Endothelial cell of umbilical vein (primary cell): Measurements from ENCODE around the gene CORO6. TPM values are rescaled to one million over a fixed set of nuclear protein-coding genes. Genes with fewer than 3 reads are reported as not detected.

Experiments
- BruUV-seq: library from RNA; stranded (reverse); fragments of 400-500 nt; replicated peaks from 2 replicates; lab custom pipeline; 2021; lab: Mats Ljungman, UMichigan
- CTCF ChIA-PET: fragments of 300-600, 350-600 bp; sonication (Branson Sonifier 250); formaldehyde crosslinking; loops from one replicate; lab custom pipeline; 2021; ENCODE audit warnings: antibody characterized with exemption, inconsistent platforms; lab: Charles Lee
- POLR2A ChIA-PET: fragments of 300-600, 350-600 bp; sonication (Branson Sonifier 250); formaldehyde crosslinking; loops from one replicate; lab custom pipeline; 2021; ENCODE audit warnings: antibody characterized with exemption, inconsistent platforms; lab: Charles Lee
- DNase-seq: peaks from one replicate; pipeline ENCODE4 v3.0.0-alpha.2; 2011; ENCODE audit warnings: low read depth, low spot score
- FAIRE-seq: peaks from 2 replicates; lab custom pipeline; 2011; peaks lifted over from hg19 to GRCh38; lab: Jason Lieb, UNC
- H2AFZ ChIP-seq: 2 replicates; pipeline ENCODE4 v1.6.0; 2012; ENCODE audit warnings: low read depth, low read length, control low read depth, inconsistent platforms
- H3K27ac ChIP-seq: 2 replicates; pipeline ENCODE4 v1.5.1; 2011; ENCODE audit warnings: low read depth, mild to moderate bottlenecking, control low read depth, low read length, moderate library complexity; ENCODE audit not compliant: insufficient read depth
- H3K27me3 ChIP-seq, 2 experiments: 2 replicates each; pipeline versions ENCODE4 v1.6.0 to v1.6.1; 2011; ENCODE audit warnings: low read length in 2 of 2, mixed read lengths in 1 of 2; ENCODE audit not compliant: control insufficient read depth in 2 of 2, insufficient read depth in 2 of 2
- H3K36me3 ChIP-seq, 2 experiments: 2 replicates in 1 of 2; 3 replicates in 1 of 2; pipeline ENCODE4 v1.5.1; 2011; ENCODE audit warnings: low read length in 2 of 2, mild to moderate bottlenecking in 1 of 2, moderate library complexity in 1 of 2; ENCODE audit not compliant: control insufficient read depth in 2 of 2, insufficient read depth in 2 of 2; ENCODE audit errors: extremely low read depth in 1 of 2
- H3K4me1 ChIP-seq: 3 replicates; pipeline ENCODE4 v1.5.1; 2011; ENCODE audit warnings: mild to moderate bottlenecking, low read length; ENCODE audit not compliant: control insufficient read depth, insufficient read depth; ENCODE audit errors: extremely low read depth
- H3K4me2 ChIP-seq: 2 replicates; pipeline ENCODE4 v1.6.1; 2011; ENCODE audit warnings: low read length, control low read depth, mixed read lengths; ENCODE audit not compliant: insufficient read depth
- H3K4me3 ChIP-seq, 3 experiments: fragments of 200-600 bp in 1 of 3; sonication (generic), shearing (Covaris generic) in 1 of 3; replicated peaks in 1 of 3; 2 replicates each; pipeline ENCODE4 v1.5.1; 2011 to 2016; ENCODE audit warnings: control low read depth in 3 of 3, low read length in 3 of 3, mild to moderate bottlenecking in 2 of 3, inconsistent platforms in 1 of 3, low read depth in 1 of 3, moderate library complexity in 1 of 3; ENCODE audit not compliant: insufficient read depth in 1 of 3
- H3K79me2 ChIP-seq: 2 replicates; pipeline ENCODE4 v1.6.0; 2012; ENCODE audit warnings: low read length, inconsistent platforms; ENCODE audit not compliant: control insufficient read depth, insufficient read depth
- H3K9ac ChIP-seq: replicated peaks from 2 replicates; pipeline ENCODE3; 2011; ENCODE audit warnings: low read length, control low read depth; ENCODE audit not compliant: insufficient read depth; ENCODE audit errors: extremely low read depth
- H3K9me1 ChIP-seq: replicated peaks from 3 replicates; pipeline ENCODE4 v1.6.0; 2011; ENCODE audit warnings: mild to moderate bottlenecking, low read length; ENCODE audit not compliant: control insufficient read depth, insufficient read depth; ENCODE audit errors: extremely low read depth
- H3K9me3 ChIP-seq: replicated peaks from 2 replicates; pipeline ENCODE4 v1.5.1; 2012; ENCODE audit warnings: low read length, inconsistent platforms; ENCODE audit not compliant: control insufficient read depth, insufficient read depth
- H4K20me1 ChIP-seq: replicated peaks from 2 replicates; pipeline ENCODE3; 2011; ENCODE audit warnings: mild to moderate bottlenecking, low read length; ENCODE audit not compliant: control insufficient read depth, insufficient read depth; ENCODE audit errors: extremely low read depth
- CTCF ChIP-seq, 2 donors: IDR thresholded peaks; 1 replicate in 1 of 2; 2 replicates in 1 of 2; pipeline ENCODE4 v1.5.1; 2011; ENCODE audit warnings: low read length in 2 of 2, mild to moderate bottlenecking in 2 of 2, moderate library complexity in 2 of 2, control low read depth in 1 of 2, inconsistent platforms in 1 of 2, low read depth in 1 of 2; ENCODE audit not compliant: insufficient read depth in 1 of 2; ENCODE audit errors: extremely low read depth in 1 of 2
- FOS ChIP-seq: IDR thresholded peaks from 2 replicates; pipeline ENCODE4 v1.6.1; 2011; ENCODE audit warnings: mild to moderate bottlenecking, low read length, moderate library complexity, borderline replicate concordance; ENCODE audit not compliant: insufficient read depth
- GATA2 ChIP-seq: IDR thresholded peaks from 2 replicates; pipeline ENCODE4 v1.7.0; 2011; ENCODE audit warnings: low read depth, mild to moderate bottlenecking, moderate library complexity, mixed read lengths, low read length; ENCODE audit not compliant: insufficient read length, insufficient read depth
- JUN ChIP-seq: IDR thresholded peaks from 2 replicates; pipeline ENCODE4 v1.6.1; 2011; ENCODE audit warnings: borderline replicate concordance, low read depth; ENCODE audit not compliant: insufficient read length, insufficient read depth
- MYC ChIP-seq: IDR thresholded peaks from one replicate; pipeline ENCODE4 v1.6.1; 2011; ENCODE audit warnings: mild to moderate bottlenecking, low read depth, low read length
- POLR2A ChIP-seq: IDR thresholded peaks from 2 replicates; pipeline ENCODE4 v1.6.1; 2012; ENCODE audit warnings: low read depth, mild to moderate bottlenecking, control low read depth, low read length
- POLR2AphosphoS5 ChIP-seq: IDR thresholded peaks from 2 replicates; pipeline ENCODE4 v1.6.1; 2012; ENCODE audit warnings: low read depth, mild to moderate bottlenecking, control low read depth, low read length, moderate library complexity; ENCODE audit not compliant: insufficient read depth
- dilution Hi-C: fragments of 300-500 bp; cut with MboI; formaldehyde crosslinking; loops from one replicate; pipeline ENCODE4 v1.15.0; 2019; ENCODE audit warnings: low sequenced_read_pairs; ENCODE audit not compliant: extremely low pct_ligation_motif_present
- intact Hi-C: fragments of 100-400 bp; cut with micrococcal nuclease; formaldehyde crosslinking; loops from one replicate; pipeline ENCODE4 v1.10.0; 2022
- polyA plus RNA-seq, 4 experiments: library from polyadenylated mRNA; depleted of rRNA in 3 of 4; stranded (reverse) in 3 of 4; unstranded in 1 of 4; fragments of >200 nt; gene quantifications; 2 replicates each; pipeline versions ENCODE4 v1.2.1 to v1.2.3, GENCODE V29; 2011 to 2012; ENCODE audit warnings: missing spikeins in 1 of 4
- total RNA-seq: library from RNA; stranded (reverse); gene quantifications from 2 replicates; pipeline ENCODE4 v1.2.3, GENCODE V29; 2021
- TF ChIP-seq, protein P1 (sequence below): IDR thresholded peaks from 2 replicates; pipeline ENCODE4 v1.6.1; 2011; ENCODE audit not compliant: insufficient read depth, insufficient read length

Gene CORO6
- total and polyA plus RNA-seq, 2 donors (not counting 3 experiments of a cell fraction or from before 2014, with no cell fraction given): 10.7 to 14.7 TPM

- peak overlapping the region; percentile 96 for H3K27ac ChIP-seq
- ChIA-PET POLR2A (no interaction called here), CTCF (interaction anchor here (0.9 to 4.2 kb wide), 5 partner anchors 9 to 32 kb away, joined by 3 to 27 read pairs (median 4); no protein-coding TSS in a partner anchor)
- BruUV-seq: TSS peak; percentile 88
- H3K4me1 ChIP-seq: peaks cover 51% of the 10 kb centered on the region
- intact Hi-C loops: loop anchor here (5.0 kb wide), 1 partner anchor 193 kb away; the partner anchor contains the start of gene TAOK1
- no peaks in the 10 kb centered on the region for H3K9me1 ChIP-seq
- peak overlapping the region; percentile 86 for H3K4me2 ChIP-seq
- peak overlapping the region; percentile 72 for H3K9ac ChIP-seq
- H3K36me3 ChIP-seq: peaks cover 6 to 21% of the 10 kb centered on the region in 2 experiments
- no peaks in the 10 kb centered on the region for H3K27me3 ChIP-seq
- peak overlapping the region in 1 of 3 experiments; percentile 38 for H3K4me3 ChIP-seq
- DNase-seq: peak; percentile 57
- peak; percentile 16 for TF ChIP-seq JUN
- peak in 1 of 2 donors; percentile 53 for TF ChIP-seq CTCF (IDR thresholded peaks at IDR 0.05; ENCODE audit: extremely low read depth in 1 of 2, insufficient read depth in 1 of 2, low read depth in 1 of 2, low read length in 2 of 2)
- peak; percentile 79 for TF ChIP-seq POLR2A
- TF ChIP-seq, protein P1, sequence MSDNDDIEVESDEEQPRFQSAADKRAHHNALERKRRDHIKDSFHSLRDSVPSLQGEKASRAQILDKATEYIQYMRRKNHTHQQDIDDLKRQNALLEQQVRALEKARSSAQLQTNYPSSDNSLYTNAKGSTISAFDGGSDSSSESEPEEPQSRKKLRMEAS: no peak
- TF ChIP-seq MYC: no peak
- peak; percentile 85 for TF ChIP-seq POLR2AphosphoS5
- TF ChIP-seq GATA2: no peak
- TF ChIP-seq FOS: peak; percentile 54
- FAIRE-seq: peak; percentile 95
- peaks cover 73% of the 10 kb centered on the region for H3K79me2 ChIP-seq
- H2AFZ ChIP-seq: no peak overlapping the region
- H4K20me1 ChIP-seq: no peaks in the 10 kb centered on the region
- dilution Hi-C loops: no loop called here
- H3K9me3 ChIP-seq: no peaks in the 10 kb centered on the region
These were observed 37.5 kb downstream of the CORO6 start for GRCh38 chr17:29585080-29585751.
